CD4-positive, alpha-beta T cell treated with Interleukin-12 subunit alpha and Interleukin-12 subunit beta, for 1 hour (primary cell): ENCODE measurements around the gene CNGB1.
"Not testable (repeated sequence)": the region's sequence is repeated elsewhere in the genome, so short reads cannot be mapped to it uniquely, and the experiment has no call there.

Experiments
- DNase-seq: peaks from one replicate; pipeline ENCODE4 v3.0.0-alpha.2; 2020

CNGB1 gene

DNA sequence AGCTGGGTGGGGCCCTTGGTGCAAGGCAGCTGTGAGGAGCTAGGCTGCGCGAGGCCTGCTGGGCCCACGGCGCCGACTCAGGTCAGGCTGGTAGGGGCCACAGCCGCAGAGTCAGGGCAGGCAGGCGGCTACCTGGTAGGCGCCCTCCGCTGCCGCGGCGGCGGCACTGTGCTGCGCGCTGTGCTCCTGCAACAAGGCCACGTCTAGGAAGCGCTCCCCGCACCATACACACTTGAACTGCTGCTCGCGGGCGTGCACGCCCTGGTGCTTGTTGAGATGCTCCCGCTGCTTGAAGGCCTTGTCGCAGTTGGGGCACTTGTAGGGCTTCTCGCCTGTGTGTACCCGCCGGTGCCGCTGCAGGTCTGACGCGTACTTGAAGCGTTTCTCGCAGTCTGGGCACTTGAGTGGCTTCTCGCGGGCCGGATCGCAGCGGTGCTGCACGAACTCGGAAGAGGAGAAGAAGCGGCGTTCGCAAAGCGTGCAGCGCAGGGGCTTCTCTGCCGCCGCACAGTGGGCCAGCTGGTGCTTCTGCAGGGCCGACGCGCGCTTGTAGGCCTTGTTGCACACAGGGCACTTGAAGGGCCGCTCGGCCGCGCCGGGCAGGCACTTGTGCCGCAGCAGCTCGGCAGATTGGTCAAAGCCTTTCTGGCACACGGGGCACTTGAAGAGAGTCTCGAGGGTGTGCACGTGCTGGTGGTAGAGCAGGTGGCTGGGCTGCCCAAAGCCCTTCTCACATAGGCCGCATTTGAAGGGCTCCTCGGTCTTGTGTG is 25.7 kb upstream of the CNGB1 start:
- DNase-seq = no peak

DNA sequence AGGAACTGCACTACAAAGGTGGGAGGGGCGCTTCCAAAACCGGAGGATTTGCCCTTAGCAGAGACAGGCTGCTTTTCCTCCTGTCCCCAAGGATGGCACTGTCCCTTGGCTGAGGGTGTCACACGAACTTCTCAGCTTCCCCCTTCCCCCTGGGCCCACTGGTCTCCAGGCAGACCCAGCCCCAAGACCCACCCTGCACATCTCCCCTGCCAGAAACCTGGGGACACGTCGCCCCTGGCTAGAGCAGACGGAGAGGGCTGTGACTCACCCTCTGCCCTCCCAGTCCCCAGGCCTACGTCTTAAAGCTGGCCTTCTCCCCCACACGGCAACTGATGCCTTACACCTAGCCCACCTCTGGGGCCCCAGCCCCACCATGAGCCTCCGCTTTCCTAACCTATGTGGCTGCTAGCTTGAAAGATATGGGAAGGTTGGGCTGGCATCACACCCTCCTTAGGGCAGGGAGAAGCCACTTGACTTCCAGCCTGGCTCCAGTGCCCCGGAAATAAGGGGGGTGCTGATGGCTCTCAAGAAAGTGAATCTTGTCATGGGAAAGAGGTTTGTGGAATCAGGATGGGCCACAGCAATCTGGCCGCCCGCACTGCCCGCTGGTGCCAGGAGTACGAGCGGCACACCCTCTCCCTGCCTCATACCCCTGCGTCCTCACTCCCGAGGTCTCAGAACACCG is 24.9 kb upstream of the CNGB1 start:
- DNase-seq = no peak

DNA sequence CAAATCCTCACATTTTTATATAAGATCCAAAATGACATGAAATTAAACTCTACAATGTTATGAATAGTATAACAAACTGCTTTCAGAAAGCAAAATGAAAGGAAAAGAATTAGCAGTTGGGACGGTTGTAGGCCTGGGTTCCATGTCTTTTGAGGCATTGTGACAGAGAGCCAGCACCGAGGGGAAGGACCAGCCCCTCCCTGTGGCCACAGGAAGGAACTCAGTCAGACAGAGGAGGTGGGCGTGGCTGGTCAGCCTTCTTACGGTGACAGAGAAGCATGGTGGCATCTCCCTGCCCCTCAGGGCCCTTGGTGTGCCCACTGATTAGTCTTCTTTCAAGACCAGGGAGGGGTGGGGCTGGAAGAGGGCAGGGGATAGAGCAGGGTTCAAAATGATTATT is 23.9 kb upstream of the CNGB1 start:
- peak; percentile 59 for DNase-seq

DNA sequence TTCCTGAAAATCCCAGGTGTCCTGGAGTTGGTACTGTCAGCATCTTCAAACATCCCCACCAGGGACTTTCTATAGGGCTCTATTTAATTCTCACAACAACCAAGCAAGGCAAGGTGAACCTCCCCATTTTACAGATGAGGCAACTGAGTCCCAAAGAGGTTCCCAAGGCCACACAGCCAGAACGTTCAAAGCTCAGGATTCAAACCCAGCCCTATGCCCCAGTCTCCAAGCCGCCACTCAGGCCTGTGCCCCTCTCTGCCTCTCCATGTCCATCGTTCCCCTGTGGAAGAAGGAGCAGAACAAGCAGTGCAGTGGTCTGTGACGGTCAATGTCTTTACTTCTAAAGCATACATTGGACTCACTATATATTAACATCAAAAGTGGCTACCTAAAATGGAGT is 23.4 kb upstream of the CNGB1 start:
- DNase-seq = no peak

DNA sequence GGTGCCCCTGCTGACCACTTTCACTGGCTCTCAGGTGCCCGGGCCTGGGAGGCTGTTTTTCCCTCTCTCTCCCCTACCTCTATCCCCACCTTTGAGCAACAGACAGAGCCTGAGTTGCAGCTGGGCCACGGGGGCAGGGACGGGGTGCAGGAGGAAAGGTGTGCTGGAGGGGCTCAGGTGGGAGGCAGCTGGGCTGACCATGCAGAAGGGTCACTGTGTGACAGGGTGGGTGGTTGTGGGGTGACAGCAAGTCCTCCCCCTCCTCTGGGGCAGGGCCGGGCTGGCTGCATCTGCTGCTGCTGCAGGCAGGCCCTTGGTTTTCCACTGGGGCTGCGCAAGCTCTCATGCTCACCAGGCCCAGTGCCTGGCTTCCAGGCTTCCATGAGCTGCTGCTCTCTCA is 23.0 kb upstream of the CNGB1 start:
- no peak for DNase-seq

DNA sequence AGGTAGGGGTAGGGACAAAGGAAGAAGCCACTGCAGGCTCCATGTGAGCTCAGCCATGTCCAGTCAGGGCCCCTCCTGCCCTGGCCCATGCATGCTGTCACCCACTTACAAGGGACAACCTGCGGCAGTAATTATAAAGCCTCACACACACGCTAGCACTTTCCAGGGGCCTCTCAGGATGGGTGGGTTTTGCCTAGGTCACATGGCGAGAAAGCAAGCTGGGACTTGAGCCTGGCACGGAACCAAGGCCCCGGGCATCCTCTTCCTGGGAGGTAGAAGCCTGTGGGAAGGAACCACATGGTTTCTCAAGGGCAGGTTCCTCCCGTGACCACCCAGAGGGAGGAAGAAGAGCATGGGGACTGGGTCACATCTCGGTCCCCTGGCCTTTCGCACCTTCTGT is 22.5 kb upstream of the CNGB1 start:
- no peak for DNase-seq

DNA sequence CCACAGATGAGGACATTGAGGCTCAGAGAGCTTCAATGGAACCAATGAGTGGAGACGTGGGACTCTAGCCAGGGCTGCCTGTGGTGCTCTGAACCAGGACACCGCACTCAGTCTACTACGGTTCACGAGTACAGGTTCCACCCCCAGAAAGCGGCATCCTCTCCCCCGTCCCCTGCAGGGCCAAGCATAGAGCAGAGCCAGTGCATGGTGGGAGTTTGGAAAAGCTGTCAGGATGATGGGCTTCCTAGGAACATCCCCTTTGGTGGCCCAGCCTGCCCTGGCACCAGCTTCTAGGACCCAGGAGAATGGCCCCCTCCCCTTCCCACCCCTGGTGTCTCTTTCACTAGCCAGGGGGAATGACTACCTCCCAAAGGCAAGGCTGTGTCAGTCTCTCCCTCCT is 21.2 kb upstream of the CNGB1 start:
- no peak for DNase-seq

DNA sequence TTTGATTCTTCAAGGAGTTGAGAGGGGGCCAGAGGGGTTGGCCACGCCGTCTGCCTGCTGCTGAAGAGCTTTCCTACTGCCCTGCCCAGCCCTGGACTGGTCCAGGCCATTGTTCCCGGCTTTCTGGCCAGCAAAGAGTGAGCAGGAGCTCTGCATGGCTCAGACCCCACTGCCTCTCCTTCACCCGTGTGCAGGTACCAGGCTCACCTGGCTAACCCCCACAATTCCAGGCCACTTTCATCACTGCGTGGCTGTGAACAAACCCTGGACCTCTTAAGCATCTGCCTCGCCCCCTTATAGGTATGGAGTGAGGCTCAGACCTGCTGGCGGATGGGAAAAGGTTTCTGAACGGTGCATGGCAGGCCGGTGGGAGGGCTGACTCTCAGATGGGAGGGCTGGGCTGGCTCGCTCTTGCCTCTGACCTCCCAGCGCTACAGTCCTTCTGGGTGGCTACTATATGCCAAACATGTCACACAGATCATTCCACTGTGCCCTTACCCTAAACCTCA is 20.7 kb upstream of the CNGB1 start:
- no peak for DNase-seq

DNA sequence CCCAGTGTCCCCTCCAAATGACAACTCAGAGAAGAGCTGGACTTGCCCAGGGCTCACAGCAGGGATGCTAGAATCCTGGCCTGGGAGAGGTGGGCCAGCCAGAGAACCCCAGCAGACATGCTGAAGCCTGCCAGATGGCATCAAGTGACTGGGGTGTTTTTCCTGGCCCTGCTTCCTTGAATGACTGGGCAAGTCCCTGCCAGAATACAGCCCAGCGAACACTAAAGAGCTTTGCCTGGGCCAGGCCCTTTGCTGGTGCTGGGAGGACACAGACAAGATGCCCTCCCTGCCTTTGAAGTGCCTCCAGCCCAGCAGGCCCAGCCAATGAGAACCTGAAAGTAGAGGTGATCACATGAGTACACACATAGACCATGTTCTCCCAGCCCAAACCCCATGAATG is 18.0 kb upstream of the CNGB1 start:
- DNase-seq = no peak

DNA sequence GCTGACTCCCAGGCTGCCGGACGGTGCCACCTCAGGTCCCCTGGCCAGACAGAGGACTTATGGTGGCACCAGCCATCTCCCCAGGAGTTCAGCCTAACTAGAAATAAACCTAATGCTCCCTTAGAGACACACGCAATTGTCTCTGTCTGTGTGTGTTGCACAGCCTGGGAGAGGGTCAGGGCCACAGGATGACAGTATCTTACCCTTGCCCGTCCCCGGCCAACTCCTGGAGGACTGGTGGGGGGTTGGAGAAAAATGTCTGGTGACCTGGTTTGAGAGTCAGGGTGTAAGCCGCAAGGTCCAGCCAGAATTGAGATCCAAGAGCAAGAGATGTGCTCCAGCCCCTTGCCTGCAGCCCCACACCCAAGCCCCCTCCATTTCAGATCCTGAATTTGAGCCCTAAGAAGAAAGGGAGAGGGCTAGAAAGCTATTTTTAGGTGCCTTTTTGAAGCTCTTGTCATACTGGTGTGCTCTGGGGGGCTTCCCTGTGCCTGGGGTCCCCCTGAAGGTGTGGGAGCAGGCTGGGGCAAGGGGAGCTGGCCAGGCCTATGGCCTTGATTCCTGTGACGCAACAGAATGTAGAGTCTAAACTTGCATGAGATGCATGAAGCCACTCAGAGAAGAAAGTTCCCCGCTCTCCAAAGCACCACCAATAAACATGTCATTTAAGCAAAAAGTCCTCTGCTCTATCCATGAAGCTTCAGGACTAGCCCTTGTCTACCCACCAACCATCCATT is 16.7 kb upstream of the CNGB1 start:
- no peak for DNase-seq

DNA sequence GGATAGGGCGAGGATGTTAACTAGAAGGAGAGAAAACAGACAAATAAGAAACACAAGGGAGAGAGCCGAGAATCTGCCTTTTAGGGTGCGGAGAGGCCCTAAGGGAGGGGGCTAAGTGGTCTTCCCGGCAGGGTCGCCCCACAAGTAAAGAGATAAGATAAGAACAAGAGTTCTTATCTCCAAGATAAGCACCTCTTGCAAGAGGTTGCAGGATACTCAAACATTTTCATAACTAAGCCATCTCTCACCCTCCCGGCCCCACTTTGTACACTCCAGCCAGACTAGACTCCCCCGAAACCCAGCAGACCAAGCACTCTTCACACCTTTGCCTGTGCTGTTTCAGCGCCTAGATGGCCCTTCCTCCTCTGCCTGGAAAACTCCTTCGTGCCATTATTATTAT is 15.3 kb upstream of the CNGB1 start:
- no peak for DNase-seq

DNA sequence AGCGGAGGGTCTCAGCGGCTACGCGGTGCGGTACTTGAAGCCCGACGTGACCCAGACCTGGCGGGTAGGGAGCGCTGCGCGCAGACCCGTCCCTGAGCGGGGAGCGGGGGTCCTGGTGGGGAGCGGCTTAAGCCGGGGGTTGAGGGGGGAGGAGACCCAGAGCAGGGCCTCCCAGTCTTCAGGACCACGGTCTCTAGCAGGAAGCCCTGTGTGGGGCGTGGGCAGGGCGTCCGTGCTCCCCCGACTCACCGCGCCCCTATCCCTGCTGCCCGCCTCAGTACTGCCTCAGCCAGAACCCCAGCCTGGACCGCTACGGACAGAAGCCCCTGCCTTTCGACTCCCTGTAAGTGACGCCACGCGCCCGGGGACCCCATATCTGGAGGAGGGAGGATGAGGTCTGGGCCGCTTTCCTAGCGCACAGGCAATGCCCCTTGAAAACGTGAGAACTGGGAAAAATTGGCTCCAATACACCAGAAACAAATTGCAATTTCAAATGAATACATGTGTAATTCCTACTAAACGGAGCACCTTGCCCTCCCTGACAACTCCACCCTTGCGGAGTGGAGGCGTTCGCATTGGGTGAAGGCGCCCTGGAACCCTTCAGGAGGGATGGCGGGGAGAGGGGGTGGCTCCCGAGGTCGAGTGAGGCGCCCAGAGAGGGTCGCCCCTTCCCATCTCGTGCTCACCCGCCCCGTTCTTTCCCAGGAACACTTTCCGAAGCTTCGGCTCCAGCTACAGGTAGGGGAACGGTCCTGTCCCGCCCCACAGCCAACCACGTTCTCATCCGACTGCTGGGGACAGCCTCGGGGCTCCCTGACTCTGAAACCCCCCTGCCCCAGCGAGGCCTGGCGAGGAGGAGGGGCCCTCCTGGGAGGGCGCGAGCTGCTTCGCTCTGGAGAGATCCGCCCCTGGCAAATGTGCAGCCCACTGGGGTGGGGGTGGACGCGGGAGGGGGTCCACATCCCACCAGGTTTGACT is 14.6 kb upstream of the CNGB1 start:
- no peak for DNase-seq

DNA sequence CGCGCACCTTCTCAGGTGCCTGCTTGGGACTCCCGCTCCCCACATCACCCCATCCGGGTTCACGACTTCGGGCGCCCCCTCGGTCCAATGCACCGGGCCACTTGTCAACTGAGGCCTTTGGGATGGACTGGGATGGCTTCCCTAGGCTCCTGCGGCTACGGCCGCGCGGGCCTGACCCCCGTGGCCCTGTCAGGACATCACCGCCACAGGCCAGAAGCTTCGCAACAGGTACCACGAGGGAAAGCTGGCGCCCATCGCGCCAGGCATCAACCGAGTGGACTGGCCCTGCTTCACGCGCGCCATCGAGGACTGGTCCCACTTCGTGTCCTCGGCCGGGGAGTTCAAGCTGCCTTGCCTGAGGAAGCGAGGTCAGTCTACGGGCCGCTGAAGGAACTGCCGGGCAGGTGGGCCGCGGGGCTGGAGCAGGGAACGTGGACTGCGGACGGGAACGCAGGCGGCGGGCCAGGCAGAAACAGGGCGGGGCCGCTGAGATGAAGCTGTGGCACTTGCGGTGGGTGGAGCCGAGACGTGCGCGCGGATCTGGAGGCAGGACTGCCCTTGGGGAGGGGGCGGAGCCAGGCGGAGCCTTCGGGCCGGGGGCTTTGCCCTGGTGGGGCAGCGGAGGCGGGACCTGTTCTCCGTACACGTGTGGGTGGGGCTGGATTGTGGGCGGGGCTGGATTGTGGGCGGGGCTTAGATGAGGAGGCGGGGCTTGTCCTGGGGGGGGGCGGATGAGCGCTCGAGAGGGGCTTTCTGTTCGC is 13.7 kb upstream of the CNGB1 start:
- peak; percentile 95 for DNase-seq

DNA sequence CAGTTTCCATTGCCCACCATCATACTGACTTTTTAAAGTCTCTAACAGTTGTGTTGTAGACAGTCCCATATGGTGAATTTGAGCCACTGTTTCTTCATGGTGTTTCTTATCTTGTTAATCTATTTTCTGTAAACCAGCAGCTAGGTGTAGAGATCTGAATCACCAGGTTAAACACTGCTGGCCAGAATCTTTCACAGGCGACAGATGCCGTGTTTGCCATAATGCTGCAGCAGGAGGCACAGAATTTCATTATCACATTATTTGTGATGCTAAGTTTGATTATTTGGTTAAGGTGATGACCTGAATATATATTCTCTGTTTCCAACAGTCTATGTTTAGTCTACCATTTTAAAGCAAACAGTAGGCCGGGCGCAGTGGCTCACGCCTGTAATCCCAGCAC is 11.5 kb upstream of the CNGB1 start:
- no peak for DNase-seq

DNA sequence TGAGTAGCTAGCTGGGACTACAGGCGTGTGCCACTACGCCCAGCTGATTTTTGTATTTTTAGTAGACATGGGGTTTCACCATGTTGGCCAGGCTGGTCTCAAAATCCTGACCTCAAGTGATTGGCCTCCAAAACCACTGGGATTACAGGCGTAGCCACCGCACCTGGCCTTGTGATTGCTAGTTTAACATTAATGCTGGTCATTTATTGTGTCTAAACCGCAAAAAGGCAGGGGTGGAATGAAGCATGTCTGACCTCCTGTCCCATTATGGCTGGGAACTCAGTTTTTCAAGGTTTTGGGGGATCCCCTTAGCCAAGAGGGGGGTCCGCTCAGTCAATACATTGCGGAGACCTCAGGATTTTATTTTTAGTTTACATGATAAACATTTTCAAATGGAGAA is 10.7 kb upstream of the CNGB1 start:
- no peak for DNase-seq

DNA sequence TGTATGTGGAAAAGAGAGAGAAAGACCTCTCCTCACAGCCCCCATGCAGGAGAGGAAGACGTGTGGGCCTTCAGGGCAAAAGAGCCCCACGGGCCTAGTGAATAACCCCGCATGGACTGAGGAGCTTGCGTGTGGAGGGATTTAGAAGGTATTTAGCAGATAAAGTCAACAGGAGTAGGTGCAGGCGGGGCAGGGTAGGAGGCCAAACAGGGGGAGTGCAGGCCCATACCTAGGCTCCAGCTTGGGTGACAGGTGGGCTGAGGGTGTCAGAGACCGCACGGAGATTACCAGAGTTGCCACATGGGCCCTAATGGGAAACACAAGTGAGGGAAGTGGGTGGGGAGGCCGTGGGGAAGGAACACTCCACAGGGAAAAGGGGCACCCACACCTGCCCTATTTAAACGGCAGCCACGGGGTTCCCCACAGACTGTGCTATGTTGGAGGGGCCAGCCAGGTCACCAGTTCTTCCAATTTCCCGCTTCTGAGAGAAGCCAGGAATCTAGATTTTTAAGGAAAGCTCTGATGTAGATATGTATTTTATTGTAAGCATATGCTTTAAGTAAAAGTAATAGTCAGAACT is 8.2 kb upstream of the CNGB1 start:
- DNase-seq = no peak

DNA sequence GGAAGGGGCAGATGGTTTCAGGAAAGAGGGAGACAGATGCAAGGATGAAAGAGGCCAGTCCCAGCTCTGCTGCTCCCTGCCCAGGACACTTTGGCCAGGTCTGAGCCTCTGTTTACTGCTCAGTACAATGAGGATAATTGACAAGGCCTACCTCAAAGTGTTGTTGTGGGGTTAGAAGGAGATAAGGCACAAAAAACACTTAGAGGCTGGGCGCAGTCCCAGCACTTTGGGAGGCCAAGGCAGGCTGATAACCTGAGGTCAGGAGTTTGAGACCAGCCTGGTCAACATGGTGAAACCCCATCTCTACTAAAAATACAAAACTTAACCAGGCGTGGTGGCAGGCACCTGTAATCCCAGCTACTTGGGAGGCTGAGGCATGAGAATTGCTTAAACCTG is 7.1 kb upstream of the CNGB1 start:
- not testable (repeated sequence) for DNase-seq

DNA sequence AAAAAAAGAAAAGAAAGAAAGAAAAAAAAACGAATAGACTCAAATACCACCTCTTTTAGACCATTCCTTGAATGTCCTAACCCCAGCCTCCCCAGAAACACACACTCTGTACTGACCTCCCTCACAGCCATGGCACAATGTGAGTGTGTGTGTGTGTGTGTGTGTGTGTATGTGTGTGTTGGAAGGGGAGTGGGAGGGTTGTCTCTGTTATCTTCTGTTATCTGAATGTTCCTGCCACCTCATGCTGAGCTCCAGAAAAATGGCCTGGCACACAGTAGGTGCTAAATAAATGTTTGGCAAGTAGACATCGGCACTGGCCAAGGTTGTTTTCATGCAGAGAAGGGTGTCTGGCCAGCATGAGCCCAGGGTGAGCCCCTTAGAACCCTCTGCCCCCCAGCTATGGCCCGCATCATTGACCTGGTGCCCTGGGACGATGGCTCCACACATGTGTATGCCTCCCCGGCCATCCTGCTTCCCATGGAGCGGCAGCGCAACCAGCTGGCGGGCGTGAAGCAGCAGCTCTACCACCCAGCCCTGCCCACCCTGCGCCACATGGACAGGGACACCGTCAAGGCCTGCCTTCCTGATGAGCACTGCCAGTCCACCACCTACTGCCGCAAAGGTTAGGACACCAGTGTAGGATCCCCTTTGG is 6.6 kb upstream of the CNGB1 start:
- DNase-seq = no peak

DNA sequence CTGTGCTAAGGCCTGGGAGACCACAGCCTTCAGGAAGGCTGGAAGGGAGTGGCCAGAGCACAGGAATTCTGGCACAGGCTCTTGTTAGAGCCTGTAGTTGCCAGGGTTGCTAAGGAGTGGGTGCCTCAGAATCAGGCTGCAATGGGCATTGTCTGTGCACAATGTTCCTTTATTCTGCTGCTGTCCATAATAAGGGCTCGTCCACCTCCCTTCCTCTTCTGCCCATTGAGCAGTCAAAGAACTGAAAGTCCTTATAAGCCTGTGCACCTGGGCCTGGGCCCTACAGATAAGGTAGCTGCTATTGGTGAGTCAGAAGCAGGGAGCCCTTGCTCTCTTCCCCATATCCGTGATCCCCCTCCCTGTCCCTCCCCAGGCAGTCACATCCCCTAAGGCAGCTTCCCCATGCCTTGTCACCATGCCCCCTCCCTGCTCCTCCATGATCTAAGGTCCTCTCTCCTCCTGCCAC is 5.4 kb upstream of the CNGB1 start:
- no peak for DNase-seq

DNA sequence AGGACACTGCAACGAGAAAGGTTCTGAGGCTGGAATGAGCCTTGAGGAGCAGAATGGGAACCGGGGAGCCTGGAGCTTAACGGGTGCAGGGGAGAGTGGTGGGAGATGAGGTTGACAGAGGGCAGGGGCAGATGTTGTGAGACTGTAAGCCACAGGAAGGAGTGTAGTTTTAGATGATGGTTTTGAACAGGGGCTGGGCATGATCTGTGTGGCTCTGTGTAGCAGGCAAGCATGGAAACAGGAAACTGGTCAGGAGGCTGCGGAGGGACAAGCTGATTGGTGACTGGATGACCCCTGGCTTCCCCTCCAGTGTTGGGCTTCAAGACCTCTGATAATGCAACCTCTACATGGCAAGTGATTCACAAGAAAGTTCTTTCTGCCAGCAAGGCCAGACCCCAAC is 1.4 kb upstream of the CNGB1 start:
- DNase-seq = no peak

DNA sequence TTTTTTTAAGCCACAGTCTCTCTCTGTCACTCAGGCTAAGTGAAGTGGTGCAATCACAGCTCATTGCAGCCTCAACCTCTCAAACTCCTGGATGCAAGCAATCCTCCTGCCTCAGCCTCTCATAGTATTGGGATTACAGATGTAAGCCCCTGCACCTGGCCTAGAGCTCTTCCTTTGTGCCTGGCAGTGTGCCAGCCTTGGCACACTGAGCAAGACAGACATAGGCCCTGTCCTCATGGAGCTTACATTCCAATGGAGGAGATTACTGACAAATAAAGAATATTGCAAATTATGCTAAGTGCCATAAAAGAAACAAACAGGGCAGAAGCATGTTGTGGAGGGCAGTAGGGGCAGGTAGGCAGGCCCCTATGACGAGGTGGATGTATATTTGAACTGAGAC is 920 bp upstream of the CNGB1 start:
- DNase-seq = no peak
